Uterus (tissue), 2 donors: Measurements from ENCODE around the gene ZNF32.

Experiments used
- POLR2A ChIP-seq, 2 donors: fragments of 450-650 bp; IDR thresholded peaks; one replicate each; pipeline ENCODE4 v1.6.1; 2016; ENCODE audit warnings: antibody characterized with exemption in 2 of 2, mild to moderate bottlenecking in 1 of 2, moderate library complexity in 1 of 2
- TF ChIP-seq, protein P1 (sequence below), 4 experiments: fragments of 200-600 bp in 2 of 4; fragments of 450-650 bp in 2 of 4; sonication (generic) in 2 of 4; IDR thresholded peaks; one replicate each; pipeline ENCODE4 v1.5.1; 2016 to 2019; ENCODE audit warnings: antibody characterized with exemption in 4 of 4, mild to moderate bottlenecking in 2 of 4, moderate library complexity in 1 of 4

DNA sequence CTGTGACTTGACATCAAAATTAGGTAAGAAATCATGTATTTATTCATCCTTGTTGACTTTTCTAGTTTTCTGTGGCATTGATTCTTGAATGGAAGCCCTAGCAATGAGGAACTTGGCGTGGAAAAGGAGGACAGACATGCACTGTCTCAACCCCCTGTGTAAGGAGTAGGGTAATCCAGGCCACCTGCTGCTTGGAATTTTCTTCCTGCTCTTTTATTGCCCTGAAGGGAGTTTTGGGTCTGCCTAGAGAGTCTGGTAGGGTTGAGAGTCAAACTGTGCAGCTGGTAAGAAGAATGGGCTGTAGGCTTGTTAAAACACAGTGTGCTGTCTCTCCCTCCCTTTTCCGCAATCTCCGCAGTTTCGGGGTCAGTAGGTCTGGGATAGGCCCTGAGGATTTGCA lies 19.7 kb downstream of the ZNF32 start:
- TF ChIP-seq, protein P1, sequence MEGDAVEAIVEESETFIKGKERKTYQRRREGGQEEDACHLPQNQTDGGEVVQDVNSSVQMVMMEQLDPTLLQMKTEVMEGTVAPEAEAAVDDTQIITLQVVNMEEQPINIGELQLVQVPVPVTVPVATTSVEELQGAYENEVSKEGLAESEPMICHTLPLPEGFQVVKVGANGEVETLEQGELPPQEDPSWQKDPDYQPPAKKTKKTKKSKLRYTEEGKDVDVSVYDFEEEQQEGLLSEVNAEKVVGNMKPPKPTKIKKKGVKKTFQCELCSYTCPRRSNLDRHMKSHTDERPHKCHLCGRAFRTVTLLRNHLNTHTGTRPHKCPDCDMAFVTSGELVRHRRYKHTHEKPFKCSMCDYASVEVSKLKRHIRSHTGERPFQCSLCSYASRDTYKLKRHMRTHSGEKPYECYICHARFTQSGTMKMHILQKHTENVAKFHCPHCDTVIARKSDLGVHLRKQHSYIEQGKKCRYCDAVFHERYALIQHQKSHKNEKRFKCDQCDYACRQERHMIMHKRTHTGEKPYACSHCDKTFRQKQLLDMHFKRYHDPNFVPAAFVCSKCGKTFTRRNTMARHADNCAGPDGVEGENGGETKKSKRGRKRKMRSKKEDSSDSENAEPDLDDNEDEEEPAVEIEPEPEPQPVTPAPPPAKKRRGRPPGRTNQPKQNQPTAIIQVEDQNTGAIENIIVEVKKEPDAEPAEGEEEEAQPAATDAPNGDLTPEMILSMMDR (IDR thresholded peaks at IDR 0.05): no peak
- TF ChIP-seq POLR2A (IDR thresholded peaks at IDR 0.05): no peak
